IPS-18a (cell line): ENCODE results near the gene B4GALNT4.
"Not testable (repeated sequence)": the region's sequence is repeated elsewhere in the genome, so short reads cannot be mapped to it uniquely, and the experiment has no call there.

ENCODE experiments used
- H3K27ac ChIP-seq: one replicate; pipeline ENCODE4 v1.5.1; 2013; ENCODE audit warnings: low read length
- H3K27me3 ChIP-seq: one replicate; pipeline ENCODE4 v1.6.1; 2013; ENCODE audit warnings: mild to moderate bottlenecking, low read length; ENCODE audit not compliant: control insufficient read depth, insufficient read depth
- H3K36me3 ChIP-seq: one replicate; pipeline ENCODE4 v1.6.1; 2013; ENCODE audit warnings: low read depth, low read length; ENCODE audit not compliant: control insufficient read depth
- H3K4me1 ChIP-seq: one replicate; pipeline ENCODE4 v1.6.1; 2013; ENCODE audit warnings: low read depth, low read length; ENCODE audit not compliant: control insufficient read depth
- H3K4me3 ChIP-seq: one replicate; pipeline ENCODE4 v1.5.1; 2013; ENCODE audit warnings: low read length
- H3K9ac ChIP-seq: one replicate; pipeline ENCODE4 v1.6.1; 2013; ENCODE audit warnings: mild to moderate bottlenecking, low read length, moderate library complexity
- H3K9me3 ChIP-seq: one replicate; pipeline ENCODE4 v1.6.1; 2013; ENCODE audit warnings: low read depth, low read length; ENCODE audit not compliant: control insufficient read depth

The B4GALNT4 gene

DNA sequence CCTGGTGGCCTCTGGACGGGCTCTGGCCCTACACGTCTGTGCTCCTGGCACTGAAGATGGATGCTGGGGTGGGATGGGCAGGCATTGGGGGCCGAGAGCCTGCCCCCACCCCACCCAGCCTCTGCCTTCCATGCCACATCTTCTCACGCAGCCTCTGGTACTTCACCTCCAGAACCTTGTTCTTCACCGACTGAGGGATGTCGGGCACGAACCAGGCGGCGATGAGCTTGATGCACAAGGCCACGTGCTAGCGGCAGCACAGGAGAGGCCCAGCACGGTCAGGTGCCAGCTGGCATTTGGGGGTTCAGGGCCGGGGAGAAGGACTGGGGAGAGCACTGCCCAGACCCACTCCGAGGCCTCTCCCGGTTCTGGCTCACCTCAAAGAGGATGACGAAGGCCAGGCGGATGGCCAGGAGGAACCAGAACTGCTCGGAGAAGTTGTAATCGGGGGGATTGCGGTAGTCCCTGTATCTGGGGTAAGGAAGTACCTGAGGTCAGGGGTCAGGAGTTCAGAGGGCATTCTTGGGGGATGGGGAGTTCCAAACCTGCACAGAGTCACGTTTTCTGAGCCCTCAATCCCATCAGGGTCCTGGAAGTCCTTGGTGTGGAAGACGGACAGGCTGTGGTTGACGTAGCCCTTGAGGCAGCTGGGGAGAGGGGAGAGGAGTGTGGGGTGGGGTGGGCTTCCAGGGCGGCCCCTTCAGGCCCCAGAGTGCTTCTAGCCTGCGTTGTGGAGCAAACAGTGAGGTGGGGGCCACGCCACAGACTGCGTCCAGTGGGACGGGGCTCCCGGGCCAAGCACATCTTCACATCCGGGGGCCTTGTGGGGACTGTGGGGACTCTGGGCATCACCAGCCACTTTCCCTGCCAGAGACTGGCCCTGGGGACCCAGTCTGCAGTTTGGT lies 49.3 kb downstream of the B4GALNT4 start:
- Histone ChIP-seq H3K27me3 (peaks cover 33% of the 10 kb centered on the region), H3K9me3 (no peaks in the 10 kb centered on the region), H3K9ac (no peak overlapping the region), H3K27ac (no peak overlapping the region), H3K4me3 (no peak overlapping the region), H3K36me3 (no peaks in the 10 kb centered on the region), H3K4me1 (peaks cover 7% of the 10 kb centered on the region)

DNA sequence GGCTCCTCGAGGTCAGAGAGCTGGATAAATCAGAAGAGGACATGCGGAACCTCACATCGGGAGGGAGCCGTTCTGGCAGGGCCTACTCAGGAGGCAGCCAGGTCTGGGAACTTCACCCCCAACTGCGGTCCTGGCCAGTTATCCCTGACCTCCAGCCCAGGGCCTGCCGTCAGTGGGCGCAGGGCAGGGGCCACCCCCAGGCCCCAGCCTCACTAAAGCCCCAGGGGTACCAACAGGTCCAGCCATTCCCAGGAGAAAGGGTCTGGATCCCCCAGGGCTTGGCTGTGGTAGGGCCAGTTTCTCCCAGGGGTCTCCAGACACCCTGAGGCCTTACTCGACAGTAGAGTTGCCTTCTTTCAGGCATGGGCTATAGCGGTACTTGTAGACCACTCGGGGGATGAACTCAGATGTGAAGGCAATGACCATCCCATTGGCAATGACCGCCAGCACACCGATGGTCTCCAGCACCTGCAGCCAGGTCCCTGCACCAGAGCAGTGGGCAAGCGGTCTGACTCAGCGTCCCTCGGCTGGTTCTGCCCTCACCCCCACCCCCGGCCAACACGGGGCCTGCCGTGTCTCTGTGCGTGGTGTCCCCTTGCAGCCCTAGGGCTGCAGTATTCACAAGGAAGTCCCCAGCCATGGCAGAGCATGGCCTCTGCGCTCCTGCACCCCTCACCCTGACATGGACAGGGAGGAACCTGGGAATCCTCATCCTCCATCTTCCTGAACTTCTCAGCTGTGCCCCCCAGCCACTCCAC lies 50.1 kb downstream of the B4GALNT4 start:
- peaks cover 33% of the 10 kb centered on the region for H3K27me3 ChIP-seq
- no peaks in the 10 kb centered on the region for H3K9me3 ChIP-seq
- H3K27ac ChIP-seq, result no peak overlapping the region
- H3K36me3 ChIP-seq, result no peaks in the 10 kb centered on the region
- H3K9ac ChIP-seq, result no peak overlapping the region
- H3K4me1 ChIP-seq, result peaks cover 7% of the 10 kb centered on the region
- no peak overlapping the region for H3K4me3 ChIP-seq

DNA sequence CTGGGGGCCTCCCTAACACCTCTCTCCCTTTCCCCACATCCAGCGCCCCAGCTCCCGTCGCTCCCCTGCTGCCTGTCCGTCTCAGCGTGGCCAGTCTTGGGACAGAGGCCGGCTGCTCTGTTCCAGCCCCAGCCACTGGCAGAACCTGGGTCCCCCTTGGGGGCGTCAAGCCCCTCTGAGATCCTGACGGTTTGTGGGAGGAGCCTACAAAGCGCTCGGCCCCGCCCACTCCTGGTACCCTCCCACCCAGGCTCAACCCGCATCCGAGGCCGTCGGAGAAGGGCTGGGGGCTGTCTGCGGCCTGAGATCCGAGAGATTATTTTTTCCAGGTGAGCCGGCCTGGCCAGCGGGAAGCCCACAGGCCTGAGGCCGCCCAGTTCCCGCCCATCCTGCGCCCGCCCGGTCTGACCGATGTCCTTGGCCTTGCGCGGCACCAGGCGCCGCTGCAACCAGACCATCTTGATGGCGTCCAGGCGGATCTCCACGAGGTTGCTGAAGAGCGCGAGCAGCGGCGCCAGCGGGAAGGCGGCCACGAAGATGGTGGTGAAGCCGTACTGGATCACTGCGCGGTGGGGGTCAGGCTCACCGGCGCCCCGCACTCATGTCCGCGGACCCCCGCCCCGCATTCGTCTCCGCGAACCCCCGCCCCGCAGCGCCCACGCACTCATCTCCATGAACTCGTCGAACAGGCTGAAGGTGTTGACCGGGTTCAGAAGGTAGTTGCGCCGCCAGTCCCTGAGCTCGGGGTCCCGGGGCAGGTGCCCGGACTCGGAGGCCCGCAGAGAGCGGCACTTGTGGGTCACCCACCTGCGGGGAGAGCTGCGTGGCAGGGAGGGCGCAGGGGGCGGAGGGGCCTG lies 51.0 kb downstream of the B4GALNT4 start:
- no peaks in the 10 kb centered on the region for H3K36me3 ChIP-seq
- no peak overlapping the region for H3K9ac ChIP-seq
- no peak overlapping the region for H3K4me3 ChIP-seq
- H3K27me3 ChIP-seq, result peaks cover 33% of the 10 kb centered on the region
- H3K9me3 ChIP-seq, result no peaks in the 10 kb centered on the region
- H3K4me1 ChIP-seq, result peaks cover 7% of the 10 kb centered on the region
- no peak overlapping the region for H3K27ac ChIP-seq

DNA sequence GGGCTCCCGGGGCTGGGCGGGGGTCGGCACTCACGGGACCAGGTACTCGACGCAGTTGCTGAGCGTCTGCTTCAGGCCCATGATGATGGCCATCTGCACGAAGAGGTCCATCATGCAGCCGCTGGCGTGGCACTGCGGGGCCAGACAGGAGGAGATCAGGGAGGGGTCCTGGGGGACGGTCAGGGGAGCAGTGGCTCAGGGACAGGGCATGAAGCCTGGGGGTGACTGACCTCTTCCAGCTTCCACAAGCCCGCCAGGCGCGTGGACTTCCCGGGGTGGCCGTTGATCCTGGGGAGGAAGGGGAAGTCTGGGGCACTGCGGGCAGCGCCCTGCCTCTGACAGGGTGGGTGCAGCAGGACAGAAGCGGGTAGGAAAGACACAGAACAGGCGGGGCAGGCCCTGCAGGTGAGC lies 51.6 kb downstream of the B4GALNT4 start:
- H3K36me3 ChIP-seq, result no peaks in the 10 kb centered on the region
- H3K4me3 ChIP-seq, result no peak overlapping the region
- no peak overlapping the region for H3K9ac ChIP-seq
- peaks cover 27% of the 10 kb centered on the region for H3K27me3 ChIP-seq
- H3K27ac ChIP-seq, result no peak overlapping the region
- H3K9me3 ChIP-seq, result no peaks in the 10 kb centered on the region
- peaks cover 4% of the 10 kb centered on the region for H3K4me1 ChIP-seq

DNA sequence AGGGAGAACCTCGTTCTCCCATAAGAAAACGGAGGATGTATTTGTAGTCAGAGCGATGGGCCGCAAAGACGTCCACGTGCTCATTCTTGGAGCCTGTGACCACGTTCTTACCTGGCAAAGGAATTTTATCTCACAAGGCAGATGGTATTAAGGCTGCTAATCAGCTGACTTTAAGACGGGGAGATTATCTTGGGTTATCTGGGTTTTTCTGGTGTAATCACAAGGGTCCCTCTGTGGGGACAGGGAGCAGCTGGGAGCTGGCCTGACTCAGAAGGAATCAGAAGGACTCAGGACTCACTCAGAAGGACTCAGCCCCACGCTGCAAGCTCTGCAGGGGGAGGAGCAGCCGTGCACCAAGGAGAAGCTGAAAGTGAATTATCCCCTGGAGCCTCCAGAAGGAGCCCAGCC lies 53.0 kb downstream of the B4GALNT4 start:
- Histone ChIP-seq H3K9me3 (no peaks in the 10 kb centered on the region), H3K4me3 (no peak overlapping the region), H3K36me3 (no peaks in the 10 kb centered on the region), H3K27me3 (peaks cover 15% of the 10 kb centered on the region), H3K4me1 (no peaks in the 10 kb centered on the region), H3K27ac (no peak overlapping the region), H3K9ac (no peak overlapping the region)

DNA sequence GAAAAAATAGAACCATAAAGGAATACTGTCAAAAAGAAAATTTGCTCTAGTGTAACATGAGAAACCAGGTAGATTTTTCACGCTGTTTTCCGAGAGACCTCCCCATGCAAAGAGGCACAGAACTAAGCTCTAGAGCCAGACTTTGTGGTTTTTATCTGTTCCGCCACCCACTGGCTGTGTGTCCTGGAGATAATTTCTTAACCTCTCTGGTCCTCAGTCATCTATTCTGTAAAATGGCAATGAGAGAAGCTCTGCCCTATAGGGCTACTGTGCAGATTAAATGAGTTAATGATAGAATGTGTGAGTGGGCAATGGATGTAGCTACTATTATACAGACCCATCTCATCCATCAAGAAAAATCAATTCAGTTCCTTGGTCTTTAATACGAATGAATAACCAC lies 54.9 kb downstream of the B4GALNT4 start:
- H3K36me3 ChIP-seq, result no peaks in the 10 kb centered on the region
- H3K9me3 ChIP-seq, result no peaks in the 10 kb centered on the region
- no peak overlapping the region for H3K4me3 ChIP-seq
- H3K27ac ChIP-seq, result no peak overlapping the region
- H3K27me3 ChIP-seq, result no peaks in the 10 kb centered on the region
- no peak overlapping the region for H3K9ac ChIP-seq
- H3K4me1 ChIP-seq, result no peaks in the 10 kb centered on the region

DNA sequence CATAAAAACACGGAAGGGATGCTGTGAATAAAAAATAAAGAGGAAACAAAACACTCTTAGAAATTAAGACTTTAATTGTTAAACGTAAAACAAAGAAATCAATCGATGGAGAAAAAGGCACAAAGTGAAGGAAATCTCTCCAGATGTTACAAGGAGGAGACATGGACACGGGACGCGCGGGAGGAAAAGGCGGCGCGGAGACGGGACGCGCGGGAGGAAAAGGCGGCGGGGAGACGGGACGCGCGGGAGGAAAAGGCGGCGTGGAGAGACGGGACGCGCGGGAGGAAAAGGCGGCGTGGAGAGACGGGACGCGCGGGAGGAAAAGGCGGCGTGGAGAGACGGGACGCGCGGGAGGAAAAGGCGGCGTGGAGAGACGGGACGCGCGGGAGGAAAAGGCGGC lies 55.5 kb downstream of the B4GALNT4 start:
- not testable (repeated sequence) for H3K4me1 ChIP-seq, H3K9me3 ChIP-seq, H3K27ac ChIP-seq, H3K36me3 ChIP-seq, H3K9ac ChIP-seq, H3K4me3 ChIP-seq, H3K27me3 ChIP-seq

DNA sequence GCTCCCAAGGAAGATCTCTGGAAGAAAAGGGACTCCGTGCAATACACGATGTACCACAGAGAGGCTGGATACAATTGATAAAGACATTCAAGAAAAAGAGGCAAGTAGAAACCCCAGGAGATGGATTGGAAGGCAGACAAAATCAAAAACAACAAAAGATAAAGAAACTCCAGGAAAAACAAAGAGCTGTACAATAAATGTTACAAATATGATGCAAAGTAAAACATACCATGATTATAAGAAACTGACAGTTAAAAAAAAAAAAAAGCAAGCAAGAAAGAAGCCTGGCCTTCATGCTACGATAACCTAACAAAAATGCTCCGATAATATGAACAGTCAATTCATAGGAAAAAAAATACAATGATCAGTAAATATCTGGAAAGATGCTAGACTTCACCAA lies 56.0 kb downstream of the B4GALNT4 start:
- Histone ChIP-seq H3K27ac (no peak overlapping the region), H3K4me1 (no peaks in the 10 kb centered on the region), H3K27me3 (no peaks in the 10 kb centered on the region), H3K4me3 (no peak overlapping the region), H3K36me3 (no peaks in the 10 kb centered on the region), H3K9ac (no peak overlapping the region), H3K9me3 (no peaks in the 10 kb centered on the region)

DNA sequence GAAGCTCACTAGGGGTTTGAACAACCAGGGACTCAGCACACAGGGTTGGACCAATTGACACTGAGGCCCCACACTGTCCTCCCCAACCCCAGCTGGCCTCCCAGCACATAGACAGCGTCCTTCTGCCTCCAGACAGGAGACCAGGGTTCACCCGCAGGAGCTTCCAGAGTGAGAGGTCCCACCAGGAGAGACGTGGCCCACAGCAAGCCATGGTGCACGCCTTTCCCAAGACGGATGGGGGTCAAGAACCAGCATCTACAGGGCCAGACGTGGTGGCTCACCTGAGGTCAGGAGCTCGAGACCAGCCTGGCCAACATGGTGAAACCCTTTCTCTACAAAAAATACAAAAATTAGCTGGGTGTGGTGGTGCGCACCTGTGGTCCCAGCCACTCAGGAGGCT lies 57.6 kb downstream of the B4GALNT4 start:
- Histone ChIP-seq H3K9ac (no peak overlapping the region), H3K27me3 (no peaks in the 10 kb centered on the region), H3K4me3 (no peak overlapping the region), H3K9me3 (no peaks in the 10 kb centered on the region), H3K36me3 (no peaks in the 10 kb centered on the region), H3K27ac (no peak overlapping the region), H3K4me1 (no peaks in the 10 kb centered on the region)

DNA sequence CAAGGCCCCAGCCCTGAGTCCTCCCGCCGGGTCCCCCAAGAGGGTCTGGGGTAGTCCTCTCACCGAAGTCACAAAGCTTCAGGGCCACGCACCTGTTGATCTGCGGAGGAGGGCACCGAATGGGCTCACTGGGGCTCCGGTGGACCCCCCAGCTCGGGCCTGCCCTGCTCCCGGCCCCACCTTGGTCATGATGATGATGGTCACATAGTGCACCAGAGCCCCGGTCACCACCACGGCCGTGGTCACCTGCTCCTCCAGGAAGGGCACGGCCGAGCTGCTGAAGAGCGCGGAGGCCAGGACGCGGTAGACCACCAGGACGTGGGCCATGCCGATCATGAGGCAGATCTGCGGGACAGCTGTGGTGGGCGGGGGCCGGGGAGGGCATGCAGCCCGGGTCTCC lies 59.0 kb downstream of the B4GALNT4 start:
- H3K27me3 ChIP-seq, result no peaks in the 10 kb centered on the region
- H3K27ac ChIP-seq, result no peak overlapping the region
- no peaks in the 10 kb centered on the region for H3K4me1 ChIP-seq
- no peak overlapping the region for H3K9ac ChIP-seq
- H3K9me3 ChIP-seq, result no peaks in the 10 kb centered on the region
- no peaks in the 10 kb centered on the region for H3K36me3 ChIP-seq
- H3K4me3 ChIP-seq, result no peak overlapping the region

DNA sequence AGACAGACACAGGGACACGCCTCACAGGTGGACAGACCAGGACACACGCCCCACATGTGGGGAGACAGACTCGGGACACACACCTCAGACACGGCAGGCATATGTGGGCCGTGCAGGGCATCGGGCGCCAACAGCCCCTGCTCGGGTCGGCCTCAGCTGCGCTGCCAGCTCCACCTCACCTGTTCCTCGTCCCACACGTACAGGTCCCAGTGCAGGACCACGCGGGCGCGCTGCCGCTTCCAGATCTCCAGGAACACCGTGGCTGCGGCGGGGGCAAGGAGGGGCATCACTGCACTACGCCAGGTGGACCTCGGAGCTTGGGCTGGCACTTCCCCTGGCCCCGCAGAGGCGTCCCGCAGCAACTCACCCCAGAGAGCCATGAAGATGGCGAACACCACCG lies 60.1 kb downstream of the B4GALNT4 start:
- no peak overlapping the region for H3K27ac ChIP-seq
- no peaks in the 10 kb centered on the region for H3K27me3 ChIP-seq
- H3K4me3 ChIP-seq, result no peak overlapping the region
- no peaks in the 10 kb centered on the region for H3K9me3 ChIP-seq
- H3K4me1 ChIP-seq, result no peaks in the 10 kb centered on the region
- H3K36me3 ChIP-seq, result no peaks in the 10 kb centered on the region
- H3K9ac ChIP-seq, result no peak overlapping the region
